Inferior parietal cortex (tissue), 1 donor: Measurements from ENCODE around the gene C5AR1.
"Not testable (repeated sequence)": the region's sequence is repeated elsewhere in the genome, so short reads cannot be mapped to it uniquely, and the experiment has no call there.

ENCODE experiments used
- DNase-seq: peaks from one replicate; pipeline ENCODE4 v3.0.0-alpha.2; 2016; ENCODE audit errors: extremely low spot score

Gene C5AR1

DNA sequence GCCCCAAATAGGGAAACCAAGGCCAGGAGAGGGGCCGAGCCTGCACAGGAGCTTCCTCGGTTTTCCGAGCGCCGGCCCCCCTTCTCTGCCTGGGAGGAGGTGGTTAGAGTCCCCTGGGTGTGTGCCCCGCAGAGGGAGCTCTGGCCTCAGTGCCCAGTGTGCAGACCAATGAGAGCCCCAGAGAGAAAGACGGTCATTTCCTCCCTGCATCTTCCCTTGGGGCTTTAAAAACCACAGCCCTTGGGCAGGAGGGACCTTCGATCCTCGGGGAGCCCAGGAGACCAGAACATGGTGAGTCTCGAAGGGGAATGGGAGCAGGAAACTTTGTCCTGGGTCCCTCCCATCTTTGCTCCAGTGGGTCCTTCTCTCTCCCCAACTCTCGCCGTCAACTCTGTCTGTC is at the start of gene C5AR1:
TSS of gene C5AR1 (plus strand) at position 254 of the 400 bp plus-strand sequence. CDS start at position 289, 35 bp downstream.
- DNase-seq: no peak

DNA sequence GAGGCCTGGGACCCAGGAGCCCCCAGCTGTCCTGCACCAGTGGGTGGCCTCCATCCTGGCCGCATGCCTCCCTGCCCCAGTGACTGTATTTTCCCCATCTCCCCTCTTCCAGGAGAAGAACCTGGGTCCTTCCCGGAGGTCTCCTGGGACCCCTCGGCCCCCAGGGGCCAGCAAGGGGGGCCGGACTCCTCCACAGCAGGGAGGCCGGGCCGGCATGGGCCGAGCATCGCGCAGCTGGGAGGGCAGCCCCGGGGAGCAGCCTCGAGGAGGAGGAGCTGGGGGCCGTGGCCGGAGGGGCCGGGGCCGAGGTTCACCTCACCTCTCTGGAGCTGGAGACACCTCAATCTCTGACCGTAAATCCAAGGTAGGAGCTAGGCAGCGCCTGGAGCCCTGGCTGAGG is 49.2 kb upstream of the C5AR1 start:
- no peak for DNase-seq

DNA sequence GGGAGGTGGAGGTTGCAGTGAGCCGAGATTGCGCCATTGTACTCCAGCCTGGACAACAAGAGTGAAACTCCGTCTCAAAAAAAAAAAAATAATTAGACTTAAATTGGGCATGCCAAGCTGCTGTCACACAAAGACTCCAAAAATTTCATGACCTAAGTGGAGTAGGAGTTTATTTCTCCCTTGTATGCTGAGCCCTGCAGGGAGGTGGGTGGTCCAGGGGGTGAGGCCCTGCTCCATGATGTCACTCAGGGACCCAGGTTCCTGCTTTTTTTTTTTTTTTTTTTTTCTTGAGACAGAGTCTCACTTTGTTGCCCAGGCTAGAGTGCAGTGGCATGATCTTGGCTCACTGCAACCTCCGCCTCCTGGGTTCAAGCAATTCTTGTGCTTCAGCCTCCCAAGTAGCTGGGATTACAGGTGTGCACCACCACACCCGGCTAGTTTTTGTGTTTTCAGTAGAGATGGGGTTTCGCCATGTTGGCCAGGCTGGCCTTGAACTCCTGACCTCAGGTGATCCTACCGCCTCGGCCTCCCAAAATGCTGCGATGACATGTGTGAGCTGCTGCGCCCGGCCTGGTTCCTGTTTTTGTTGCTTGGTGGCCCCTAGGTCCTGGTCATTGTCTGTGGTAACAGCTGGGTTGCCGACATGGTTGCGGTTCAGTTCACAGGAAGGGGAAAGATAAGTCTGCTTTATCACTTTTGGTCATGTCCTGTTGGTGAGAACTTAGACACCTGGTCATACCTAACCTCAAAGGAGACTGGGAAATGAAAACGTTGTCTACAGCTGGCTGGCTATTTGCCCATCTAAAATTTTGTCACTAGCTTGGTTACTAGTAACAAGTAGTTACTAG is 47.5 kb upstream of the C5AR1 start:
- not testable (repeated sequence) for DNase-seq

DNA sequence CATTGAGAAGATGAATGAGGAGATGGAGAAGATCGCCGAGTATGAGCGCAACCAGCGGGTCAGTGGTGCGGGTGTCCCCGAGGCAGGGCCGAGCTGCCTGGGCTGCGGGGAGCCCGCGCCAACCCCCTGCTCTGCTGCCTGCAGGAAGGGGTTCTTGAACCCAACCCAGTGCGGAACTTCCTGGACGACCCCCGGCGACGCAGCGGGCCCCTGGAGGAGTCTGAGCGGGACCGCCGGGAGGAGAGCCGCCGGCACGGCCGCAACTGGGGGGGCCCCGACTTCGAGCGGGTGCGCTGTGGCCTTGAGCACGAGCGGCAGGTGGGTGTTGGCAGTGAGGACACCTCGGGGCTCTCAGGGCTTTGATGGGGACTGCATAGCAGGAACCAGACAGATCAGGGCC is 45.0 kb upstream of the C5AR1 start:
- no peak for DNase-seq

DNA sequence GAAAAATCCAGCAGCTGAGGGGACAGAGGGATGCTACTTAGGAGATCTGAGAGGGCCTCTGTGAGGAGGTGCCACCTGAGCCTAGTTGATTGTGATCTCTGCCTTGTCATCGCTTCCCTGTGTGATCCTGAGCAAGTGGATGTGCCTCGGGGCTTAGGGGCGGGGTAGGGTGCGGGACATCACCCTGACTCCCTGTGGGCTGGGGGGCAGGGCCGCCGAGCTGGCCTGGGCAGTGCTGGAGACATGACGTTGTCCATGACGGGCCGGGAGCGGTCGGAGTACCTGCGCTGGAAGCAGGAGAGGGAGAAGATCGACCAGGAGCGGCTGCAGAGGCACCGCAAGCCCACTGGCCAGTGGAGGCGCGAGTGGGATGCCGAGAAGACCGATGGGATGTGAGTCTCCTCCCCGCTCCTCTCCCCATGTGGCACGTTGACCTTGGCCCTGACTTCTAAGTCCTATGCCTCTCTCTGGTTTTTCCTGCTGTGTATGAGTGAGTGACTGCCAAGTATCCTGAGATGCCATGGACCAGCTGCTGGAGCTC is 43.2 kb upstream of the C5AR1 start:
- DNase-seq: no peak

DNA sequence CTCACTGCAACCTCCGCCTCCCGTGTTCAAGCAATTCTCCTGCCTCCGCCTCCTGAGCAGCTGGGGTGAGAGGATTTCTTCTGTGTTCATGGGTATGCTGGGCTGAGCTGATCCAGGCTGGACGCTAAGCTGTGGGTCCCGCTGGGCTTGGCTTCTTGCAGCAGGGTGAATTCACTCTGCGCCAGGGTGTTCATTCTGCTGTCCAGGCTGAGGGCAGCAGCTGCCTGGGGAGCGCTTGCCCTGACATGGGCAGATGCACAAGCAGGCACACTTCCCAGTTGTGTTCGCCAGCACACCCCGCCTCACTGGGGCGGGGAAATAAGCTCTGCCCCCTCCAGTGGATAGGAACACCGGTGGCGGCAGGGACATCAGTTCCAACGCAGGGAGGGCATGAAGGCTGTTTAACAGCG is 42.3 kb upstream of the C5AR1 start:
- peak; percentile 60 for DNase-seq

DNA sequence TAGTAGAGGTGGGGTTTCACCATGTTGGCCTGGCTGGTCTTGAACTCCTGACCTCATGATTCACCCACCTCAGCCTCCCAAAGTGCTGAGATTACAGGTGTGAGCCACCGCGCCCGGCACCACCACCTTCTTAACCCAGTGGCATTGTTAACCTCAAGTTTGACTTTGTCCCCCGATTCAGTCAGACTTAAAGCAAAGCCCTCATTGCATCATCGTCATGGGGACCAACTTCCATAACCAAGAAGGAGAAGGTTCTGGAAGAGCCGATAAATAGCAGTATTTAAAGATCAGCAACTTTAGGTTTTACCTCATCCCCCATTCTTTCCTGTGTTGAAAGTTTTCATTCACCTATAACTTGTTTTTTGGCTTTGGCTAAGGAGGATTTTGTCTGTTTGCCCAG is 41.6 kb upstream of the C5AR1 start:
- no peak for DNase-seq

DNA sequence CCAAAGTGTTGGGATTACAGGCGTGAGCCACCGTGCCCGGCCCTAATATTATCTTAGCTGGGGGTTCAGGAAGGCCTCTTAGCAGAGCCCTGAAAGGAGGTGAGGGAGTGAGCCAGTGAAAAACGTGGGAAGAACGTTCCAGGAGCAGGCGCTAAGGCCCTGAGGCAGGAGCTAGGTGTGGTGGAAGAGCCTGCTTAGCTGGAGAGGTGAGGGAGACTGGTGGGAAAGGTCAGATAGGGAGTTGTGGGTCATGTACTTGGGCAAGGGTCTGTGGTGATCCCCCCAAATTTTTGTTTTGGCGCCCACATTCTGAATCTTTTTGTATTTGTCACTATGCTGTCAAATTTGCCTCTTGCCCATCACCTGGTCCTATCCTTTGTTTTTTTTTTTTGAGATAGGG is 40.1 kb upstream of the C5AR1 start:
- DNase-seq: no peak

DNA sequence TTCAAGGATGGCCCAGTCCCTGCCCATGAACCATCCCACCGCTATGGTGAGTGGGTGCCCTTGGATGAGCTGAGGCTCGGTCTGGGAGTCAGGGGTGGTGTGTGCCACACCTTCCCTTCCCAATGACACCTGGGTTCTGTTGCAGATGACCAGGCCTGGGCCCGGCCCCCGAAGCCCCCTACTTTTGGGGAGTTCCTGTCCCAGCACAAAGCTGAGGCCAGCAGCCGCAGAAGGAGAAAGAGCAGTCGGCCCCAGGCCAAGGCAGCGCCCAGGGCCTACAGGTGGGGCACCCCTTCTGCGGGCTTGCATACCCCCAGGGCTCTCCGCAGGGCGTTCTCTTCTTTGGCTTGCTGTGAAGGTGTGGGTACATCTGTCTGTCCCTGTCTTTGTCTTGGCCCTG is 39.3 kb upstream of the C5AR1 start:
- no peak for DNase-seq

DNA sequence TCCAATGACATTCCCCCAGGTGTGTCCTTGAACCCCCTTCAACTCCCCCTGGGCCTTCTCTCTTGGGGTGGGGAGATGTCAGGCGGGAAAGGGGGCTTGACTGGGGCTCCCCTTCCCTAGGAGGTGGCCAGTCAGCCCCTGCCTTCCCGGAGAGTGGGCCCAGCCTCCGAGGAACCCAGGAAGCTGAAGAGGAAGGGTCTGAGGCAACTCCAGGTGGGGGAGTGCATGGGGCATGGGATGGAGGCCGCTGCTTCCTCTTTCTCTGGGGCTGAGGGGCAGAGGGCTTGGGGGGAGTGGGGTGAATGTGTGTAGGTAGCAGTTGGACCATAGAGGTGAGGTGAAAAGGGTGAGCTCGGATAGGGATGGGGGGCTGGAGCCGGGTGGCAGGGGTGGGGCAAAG is 37.7 kb upstream of the C5AR1 start:
- DNase-seq: no peak

DNA sequence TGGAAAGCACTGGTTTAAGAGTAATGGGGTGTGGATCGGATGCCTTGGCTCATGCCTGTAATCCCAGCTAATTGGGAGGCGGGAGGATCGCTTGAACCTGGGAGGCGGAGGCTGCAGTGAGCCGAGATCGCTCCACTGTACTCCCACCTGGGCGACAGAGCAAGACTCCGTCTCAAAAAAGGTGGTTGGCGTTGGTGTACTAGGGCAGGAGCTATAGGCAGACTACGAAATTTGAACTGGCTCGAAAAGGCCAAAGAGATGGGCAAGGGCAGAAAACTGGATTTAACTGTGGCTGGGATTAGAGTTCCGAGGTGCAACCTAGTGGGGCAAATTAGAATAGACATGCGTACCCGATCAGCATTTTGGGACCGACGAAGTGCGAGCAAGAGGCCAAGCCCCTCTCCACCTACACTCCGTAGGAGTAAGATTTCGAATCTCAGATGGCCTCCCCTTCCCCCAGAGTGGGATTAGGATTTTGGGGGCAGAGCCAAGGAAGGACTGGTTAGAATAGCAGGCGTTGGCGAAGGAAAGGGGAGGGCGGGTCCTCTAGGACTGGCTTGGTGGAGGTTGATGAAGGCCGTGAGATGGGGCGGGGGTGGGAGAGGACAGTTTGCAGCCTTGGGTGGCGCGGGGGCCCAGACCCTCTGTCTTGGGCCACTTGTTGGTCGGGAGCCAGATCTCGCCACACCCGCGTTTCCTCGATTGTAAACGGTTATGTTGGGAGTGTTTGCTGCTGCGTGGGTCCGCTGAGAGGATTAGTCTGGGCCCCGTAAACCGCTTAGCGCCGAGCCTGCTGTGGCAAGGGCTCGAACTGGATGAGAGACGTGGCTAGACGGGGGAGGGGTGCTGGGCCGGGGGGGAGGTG is 37.0 kb upstream of the C5AR1 start:
- DNase-seq: no peak

DNA sequence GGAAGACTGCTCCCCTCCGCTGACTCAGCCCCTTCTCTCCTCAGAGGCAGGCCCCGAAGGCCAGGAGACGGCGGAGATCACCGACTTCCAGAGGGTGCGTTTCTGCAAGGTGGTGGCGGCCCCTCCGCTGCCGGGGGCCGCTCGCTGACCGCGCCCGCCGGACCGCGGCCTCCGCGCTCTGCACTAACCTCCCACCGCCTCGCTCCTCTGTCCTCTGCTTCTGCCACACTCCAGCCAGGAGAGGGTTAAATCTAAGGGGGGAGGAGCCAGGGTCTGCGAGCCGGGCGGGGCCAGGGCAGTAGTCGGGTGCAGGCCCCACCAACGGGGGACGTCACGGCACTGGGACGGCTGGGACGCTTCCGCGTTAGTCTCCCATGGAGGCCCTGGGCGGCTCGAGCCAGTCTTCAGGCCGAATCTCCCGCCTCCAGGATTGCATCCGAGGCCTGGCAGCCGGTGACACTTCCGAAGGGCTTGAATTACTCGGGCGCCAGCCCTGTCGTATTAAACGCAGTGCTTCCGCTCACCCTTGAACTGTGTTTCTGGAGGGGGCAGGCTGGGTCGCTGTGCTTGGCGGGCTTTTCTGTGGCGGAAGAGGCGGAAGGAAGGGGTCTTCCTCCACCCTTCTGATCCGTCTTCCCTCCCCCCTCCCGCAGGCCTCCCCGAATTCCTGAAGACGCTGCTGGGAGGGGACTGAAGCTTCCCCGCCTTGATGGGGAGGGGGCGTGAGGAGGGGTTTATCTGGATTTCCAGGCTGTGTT is 36.2 kb upstream of the C5AR1 start:
- peak; percentile 83 for DNase-seq

DNA sequence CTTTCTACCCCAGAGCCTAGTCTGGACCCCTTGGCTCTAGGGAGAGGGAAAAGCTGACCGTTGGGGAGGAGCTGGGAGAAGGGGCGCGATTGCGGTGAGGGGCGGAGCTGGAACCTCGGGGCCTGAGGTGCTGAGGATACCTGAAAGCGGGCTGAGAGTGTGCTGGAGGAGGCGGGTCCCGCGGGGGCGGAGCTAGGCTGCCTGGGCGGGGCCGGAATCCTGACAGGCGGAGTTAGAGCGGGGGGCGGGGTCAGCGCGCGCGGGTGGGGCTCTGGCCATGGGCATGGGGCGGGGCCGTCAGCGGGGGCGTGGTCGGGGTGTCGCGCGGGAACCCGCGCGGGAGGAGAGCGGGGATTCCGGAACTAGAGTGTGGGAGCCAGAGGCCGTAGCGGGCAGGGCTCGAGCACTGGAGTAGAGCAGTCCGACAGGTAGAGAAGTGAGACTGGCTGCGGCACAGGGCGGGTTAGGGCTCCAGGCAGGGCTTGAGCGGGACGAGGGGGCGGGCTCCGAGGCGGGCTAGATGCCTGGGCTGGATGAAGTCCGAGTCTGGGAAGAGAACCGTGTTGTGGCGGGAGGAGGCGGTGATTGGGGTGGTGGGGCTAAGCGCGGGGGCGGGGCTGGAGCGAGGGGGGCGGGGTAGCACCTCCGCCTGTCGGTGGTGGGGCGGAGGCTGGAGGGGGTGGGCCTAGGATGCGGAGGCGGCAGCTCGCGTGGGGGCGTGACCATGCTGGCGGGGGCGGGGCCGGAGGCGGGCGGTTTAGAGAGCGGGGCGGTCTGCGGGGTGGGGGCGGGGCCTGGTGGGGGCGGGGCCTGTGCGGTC is 35.4 kb upstream of the C5AR1 start, which contains the start of gene INAFM1:
TSS of gene INAFM1 (plus strand) at position 815 of the 820 bp plus-strand sequence. CDS start 35 bp downstream, outside the sequence.
- peak; percentile 69 for DNase-seq

DNA sequence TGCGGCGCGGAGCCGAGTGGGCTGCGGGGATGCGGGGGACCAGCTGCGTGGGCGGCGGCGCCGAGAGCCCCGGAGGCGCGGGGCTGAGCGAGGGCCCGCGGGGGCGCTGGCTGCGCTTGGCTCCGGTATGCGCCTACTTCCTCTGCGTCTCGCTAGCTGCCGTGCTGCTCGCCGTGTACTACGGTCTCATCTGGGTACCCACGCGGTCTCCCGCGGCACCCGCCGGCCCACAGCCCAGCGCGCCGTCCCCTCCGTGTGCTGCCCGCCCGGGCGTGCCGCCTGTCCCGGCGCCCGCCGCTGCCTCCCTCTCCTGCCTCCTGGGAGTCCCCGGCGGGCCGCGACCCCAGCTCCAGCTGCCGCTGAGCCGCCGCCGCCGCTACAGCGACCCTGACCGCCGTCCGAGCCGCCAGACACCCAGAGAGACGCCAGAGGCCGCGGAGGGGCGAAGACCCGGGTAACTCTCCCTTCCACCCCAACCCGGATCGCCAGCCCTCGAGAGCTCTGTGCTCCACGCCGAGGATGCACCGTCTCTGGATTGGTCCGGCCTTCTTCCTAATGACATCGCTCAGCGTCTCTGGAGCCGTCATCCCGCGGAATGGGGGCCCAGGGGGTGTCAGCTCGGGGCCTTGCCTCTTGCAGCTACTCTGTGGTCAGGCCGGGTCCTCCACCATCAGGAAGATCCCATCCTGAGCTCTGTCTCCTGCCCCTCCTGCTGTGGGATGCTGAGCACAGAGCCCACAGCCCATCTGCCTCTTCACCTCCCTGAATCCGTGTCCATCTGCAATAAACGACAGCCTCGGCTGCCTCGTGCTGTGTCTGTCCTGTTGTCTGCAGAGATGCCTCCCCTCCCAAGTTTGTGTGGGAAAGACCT is 34.5 kb upstream of the C5AR1 start:
- DNase-seq: no peak

DNA sequence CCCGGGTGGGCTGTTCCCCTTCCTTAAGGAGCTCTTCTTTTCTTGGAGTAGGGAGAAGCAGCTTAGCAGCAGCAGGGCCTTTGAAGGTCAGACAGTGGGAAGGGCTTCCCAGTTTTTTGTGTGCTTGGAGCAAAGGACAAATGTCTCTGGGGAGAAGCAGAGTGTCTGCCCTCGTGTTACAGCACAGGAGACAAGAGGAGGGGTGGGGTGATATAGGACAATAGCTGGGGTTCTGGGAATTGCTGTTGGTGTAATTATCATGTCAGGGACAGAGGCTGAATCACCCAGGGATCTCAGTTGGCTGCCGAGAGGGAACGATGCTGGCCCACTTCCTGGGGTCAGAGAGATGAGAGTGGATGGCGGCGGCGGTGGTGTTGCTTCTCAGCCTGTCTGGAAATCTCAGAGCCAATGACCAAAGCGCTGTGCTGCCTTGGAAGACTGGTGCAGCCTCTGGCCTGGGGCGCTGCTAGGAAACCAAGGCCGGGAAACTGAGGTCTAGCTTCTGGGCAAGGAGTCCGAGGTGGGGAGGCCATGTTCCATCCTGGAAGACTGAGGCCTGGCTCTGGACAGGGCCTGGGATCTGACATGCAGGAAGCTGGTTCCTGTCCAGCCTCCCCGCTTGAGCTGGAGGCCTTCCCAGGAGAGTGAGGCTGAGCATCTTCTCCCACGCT is 33.7 kb upstream of the C5AR1 start:
- no peak for DNase-seq

DNA sequence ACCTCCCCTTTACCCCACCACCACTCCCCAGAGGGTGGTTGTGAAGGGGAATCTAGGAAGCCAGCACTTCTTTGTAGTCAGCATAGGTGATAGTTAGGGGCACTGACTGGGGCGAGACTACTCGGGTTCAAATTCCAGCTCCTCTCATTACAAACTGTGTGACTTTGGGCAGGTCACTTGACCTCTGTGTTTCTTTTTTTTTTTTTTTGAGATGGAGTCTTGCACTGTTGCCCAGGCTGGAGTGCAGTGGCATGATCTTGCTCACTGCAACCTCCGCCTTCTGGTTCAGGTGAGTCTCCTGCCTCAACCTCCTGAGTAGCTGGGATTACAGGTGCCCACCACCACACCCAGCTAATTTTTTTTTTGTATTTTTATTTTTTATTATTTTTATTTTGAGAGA is 33.1 kb upstream of the C5AR1 start:
- not testable (repeated sequence) for DNase-seq

DNA sequence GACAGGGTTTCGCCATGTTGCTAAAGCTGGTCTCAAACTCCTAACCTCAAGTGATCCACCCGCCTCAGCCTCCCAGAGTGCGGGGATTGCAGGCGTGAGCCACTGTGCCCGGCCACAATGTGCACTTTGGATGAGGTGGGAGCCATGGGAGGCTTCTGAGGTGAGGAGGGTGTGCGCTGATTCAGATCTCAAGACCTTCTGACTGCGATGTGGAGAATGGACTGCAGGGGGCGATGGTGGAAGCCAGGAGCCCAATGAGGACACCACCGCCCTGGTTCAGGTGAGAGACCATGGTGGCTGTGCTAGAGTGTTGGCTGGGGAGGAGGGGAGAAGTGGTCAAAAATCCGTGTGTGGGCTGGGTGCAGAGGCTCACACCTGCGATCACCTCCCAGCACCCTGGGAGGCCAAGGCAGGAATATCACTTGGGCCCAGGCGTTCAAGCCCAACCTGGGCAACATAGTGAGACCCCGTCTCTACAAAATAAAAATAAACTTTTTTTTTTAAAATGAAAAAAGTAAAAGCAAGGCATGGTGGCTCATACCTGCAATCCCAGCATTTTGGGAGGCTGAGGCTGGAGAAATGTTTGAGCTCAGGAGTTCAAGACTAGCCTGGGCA is 29.4 kb upstream of the C5AR1 start:
- no peak for DNase-seq

DNA sequence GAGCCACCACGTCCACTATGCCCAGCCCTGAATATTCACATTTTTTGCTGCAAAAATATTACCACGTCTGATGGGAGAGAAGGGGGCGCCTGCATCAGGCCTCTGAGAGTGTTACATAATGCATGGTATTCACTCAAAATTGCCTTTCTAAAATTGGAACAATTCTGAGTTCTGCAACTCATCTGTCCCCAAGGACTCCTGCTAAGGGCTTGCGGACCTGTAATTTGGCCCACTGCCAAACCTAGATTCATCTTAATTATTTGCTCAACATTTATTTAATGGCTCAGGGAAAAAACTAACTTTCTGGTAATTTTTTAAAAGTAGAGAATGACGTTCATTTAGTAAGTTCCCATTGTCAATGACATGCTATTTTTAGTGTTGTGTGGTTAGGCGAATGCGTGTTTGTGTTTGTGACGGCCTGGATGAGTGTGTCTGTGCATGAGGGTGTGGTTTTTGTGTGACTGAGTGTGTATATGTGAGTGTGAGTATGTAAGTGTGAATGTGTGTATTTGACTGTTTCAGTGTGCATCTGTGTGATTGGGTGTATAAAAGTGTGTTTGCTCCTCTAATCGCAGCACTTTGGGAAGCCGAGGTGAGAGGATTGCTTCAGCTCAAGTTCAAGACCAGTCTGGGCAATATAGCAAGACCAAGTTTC is 26.1 kb upstream of the C5AR1 start:
- DNase-seq: no peak
